Spinal cord (tissue), 10 donors: ENCODE results near the gene COL23A1. TPM values are rescaled to one million over a fixed set of nuclear protein-coding genes. Genes with fewer than 3 reads are reported as not detected.
A peak's percentile ranks its signal among the peaks of the same experiment; 100 is the strongest.

Experiments used
- DNase-seq, 6 donors: peaks; one replicate each; pipeline versions ENCODE4 v3.0.0 to v3.0.0-alpha.2; 2013 to 2015; ENCODE audit warnings: low spot score in 6 of 6, low read depth in 4 of 6
- H3K27ac ChIP-seq: one replicate; pipeline ENCODE4 v1.5.1; 2013; ENCODE audit warnings: low read depth, low read length, control low read depth
- H3K27me3 ChIP-seq: one replicate; pipeline ENCODE4 v1.6.1; 2013; ENCODE audit warnings: low read length; ENCODE audit not compliant: control insufficient read depth, insufficient read depth
- H3K36me3 ChIP-seq: one replicate; pipeline ENCODE4 v1.6.1; 2013; ENCODE audit warnings: low read length; ENCODE audit not compliant: control insufficient read depth, insufficient read depth
- H3K4me1 ChIP-seq: one replicate; pipeline ENCODE4 v1.6.1; 2013; ENCODE audit warnings: low read length; ENCODE audit not compliant: control insufficient read depth, insufficient read depth
- H3K4me3 ChIP-seq: one replicate; pipeline ENCODE4 v1.5.1; 2013; ENCODE audit warnings: low read depth, low read length, control low read depth
- H3K9me3 ChIP-seq: one replicate; pipeline ENCODE4 v1.6.1; 2013; ENCODE audit warnings: low read length; ENCODE audit not compliant: control insufficient read depth, insufficient read depth
- WGBS: methylation state at CpG from one replicate; pipeline ENCODE4 v1.1.5; 2013; ENCODE audit warnings: missing lambda C conversion rate; ENCODE audit not compliant: insufficient coverage; 5-methylcytosine and 5-hydroxymethylcytosine counted together
- polyA plus RNA-seq, 2 donors: library from polyadenylated mRNA; unstranded; fragments of 120-200 nt; gene quantifications; one replicate each; pipeline ENCODE4 v1.2.1, GENCODE V29; 2013; ENCODE audit not compliant: insufficient read length in 2 of 2
- total RNA-seq, 2 donors: library from RNA; depleted of rRNA in 1 of 2; stranded (reverse); fragments of 120-200 nt in 1 of 2; fragments of >200 nt in 1 of 2; gene quantifications; one replicate each; pipeline versions ENCODE4 v1.2.3 to v1.2.4, GENCODE V29; 2013 to 2014
- donor health status: healthy.

Gene COL23A1
- total and polyA plus RNA-seq, 4 donors = 2.8 to 9.7 (median 8.0) TPM

GRCh38 chr5:178450121-178451028 lies 139.8 kb downstream of the COL23A1 start:
- H3K36me3 ChIP-seq = no peaks in the 10 kb centered on the region
- no peak overlapping the region for H3K27ac ChIP-seq
- H3K9me3 ChIP-seq = no peaks in the 10 kb centered on the region
- no peaks in the 10 kb centered on the region for H3K27me3 ChIP-seq
- 79% methylated on average over 14 of the region's 19 CpGs for WGBS
- H3K4me3 ChIP-seq = no peak overlapping the region
- H3K4me1 ChIP-seq = no peaks in the 10 kb centered on the region
- no peak for DNase-seq

- DNase-seq = no peak
- no peak overlapping the region for H3K27ac ChIP-seq
- 59% methylated on average over 10 of the region's 23 CpGs for WGBS
- no peaks in the 10 kb centered on the region for H3K4me1 ChIP-seq
- no peaks in the 10 kb centered on the region for H3K27me3 ChIP-seq
- H3K9me3 ChIP-seq = no peaks in the 10 kb centered on the region
- H3K36me3 ChIP-seq = no peaks in the 10 kb centered on the region
- no peak overlapping the region for H3K4me3 ChIP-seq
Observed at GRCh38 chr5:178449163-178450070, 140.8 kb downstream of the COL23A1 start.

GRCh38 chr5:178445534-178445933 lies 144.7 kb downstream of the COL23A1 start:
- DNase-seq = no peak
- no peaks in the 10 kb centered on the region for H3K36me3 ChIP-seq
- H3K4me3 ChIP-seq = no peak overlapping the region
- H3K9me3 ChIP-seq = no peaks in the 10 kb centered on the region
- WGBS = no CpG with 5 or more reads among the region's 2 CpGs
- H3K27ac ChIP-seq = no peak overlapping the region
- no peaks in the 10 kb centered on the region for H3K27me3 ChIP-seq
- H3K4me1 ChIP-seq = peaks cover 8% of the 10 kb centered on the region

GRCh38 chr5:178442405-178443257 lies 147.6 kb downstream of the COL23A1 start:
- H3K4me1 ChIP-seq = peaks cover 8% of the 10 kb centered on the region
- no peaks in the 10 kb centered on the region for H3K27me3 ChIP-seq
- H3K36me3 ChIP-seq = no peaks in the 10 kb centered on the region
- H3K4me3 ChIP-seq = no peak overlapping the region
- no peaks in the 10 kb centered on the region for H3K9me3 ChIP-seq
- DNase-seq = no peak
- 71% methylated on average over 16 of the region's 23 CpGs for WGBS
- H3K27ac ChIP-seq = no peak overlapping the region

- no peak overlapping the region for H3K4me3 ChIP-seq
- H3K27ac ChIP-seq = no peak overlapping the region
- 98% methylated on average over 10 of the region's 18 CpGs for WGBS
- no peaks in the 10 kb centered on the region for H3K27me3 ChIP-seq
- peaks cover 10% of the 10 kb centered on the region for H3K4me1 ChIP-seq
- no peaks in the 10 kb centered on the region for H3K9me3 ChIP-seq
- DNase-seq = no peak
- H3K36me3 ChIP-seq = no peaks in the 10 kb centered on the region
Observed at GRCh38 chr5:178441486-178442270, 148.5 kb downstream of the COL23A1 start.

GRCh38 chr5:178440181-178440580 lies 150.0 kb downstream of the COL23A1 start:
- Histone ChIP-seq H3K27ac (no peak overlapping the region), H3K36me3 (no peaks in the 10 kb centered on the region), H3K9me3 (no peaks in the 10 kb centered on the region), H3K27me3 (no peaks in the 10 kb centered on the region), H3K4me3 (no peak overlapping the region), H3K4me1 (peaks cover 16% of the 10 kb centered on the region)
- WGBS = 82% methylated on average over 3 of the region's 7 CpGs
- no peak for DNase-seq

- no peak overlapping the region for H3K4me3 ChIP-seq
- H3K27me3 ChIP-seq = no peaks in the 10 kb centered on the region
- H3K27ac ChIP-seq = no peak overlapping the region
- no peaks in the 10 kb centered on the region for H3K36me3 ChIP-seq
- 75% methylated on average over 12 of the region's 16 CpGs for WGBS
- DNase-seq = peak in 1 of 6 donors; percentile 46
- H3K4me1 ChIP-seq = peaks cover 21% of the 10 kb centered on the region
- no peaks in the 10 kb centered on the region for H3K9me3 ChIP-seq
Observed at GRCh38 chr5:178439493-178440180, 150.6 kb downstream of the COL23A1 start.

DNA sequence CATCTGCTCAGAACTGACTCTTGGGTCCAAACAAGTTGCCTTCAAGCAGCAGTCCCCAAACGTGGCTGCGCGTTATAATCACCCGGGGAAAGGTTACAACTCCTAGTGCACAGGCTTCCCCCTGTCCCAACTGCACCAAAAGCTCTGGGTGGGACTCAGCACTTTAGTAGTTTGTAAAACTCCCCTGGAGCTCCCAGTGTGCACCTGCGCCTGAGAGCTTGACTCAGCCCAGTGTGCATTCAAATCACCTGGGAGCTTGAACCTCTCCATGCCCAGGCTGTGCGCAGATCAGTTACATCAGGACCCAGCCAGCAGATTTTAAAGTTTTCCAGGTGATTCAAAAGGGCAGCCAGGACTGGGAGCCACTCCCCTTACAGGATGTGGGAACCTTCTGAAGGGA lies 151.4 kb downstream of the COL23A1 start:
- no peaks in the 10 kb centered on the region for H3K36me3 ChIP-seq
- no peaks in the 10 kb centered on the region for H3K27me3 ChIP-seq
- no peak overlapping the region for H3K4me3 ChIP-seq
- no peaks in the 10 kb centered on the region for H3K9me3 ChIP-seq
- DNase-seq = no peak
- H3K4me1 ChIP-seq = peaks cover 30% of the 10 kb centered on the region
- WGBS = 94% methylated on average over 6 of the region's 6 CpGs
- H3K27ac ChIP-seq = no peak overlapping the region
